OCI-LY1 (cell line): ENCODE data around the gene ARID5A.

ENCODE experiments used
- H2AFZ ChIP-seq: fragments of 200-600 bp; sonication (generic), shearing (Covaris generic); 2 replicates; pipeline ENCODE4 v1.6.0; 2014; ENCODE audit warnings: antibody characterized with exemption, mild to moderate bottlenecking, low read length
- H3F3A ChIP-seq: fragments of 200-600 bp; sonication (generic), shearing (Covaris generic); 2 replicates; pipeline ENCODE4 v1.6.0; 2014; ENCODE audit warnings: mild to moderate bottlenecking, antibody characterized with exemption, low read length, moderate library complexity; ENCODE audit not compliant: insufficient read depth
- H3K27ac ChIP-seq: fragments of 200-600 bp; sonication (generic); 2 replicates; pipeline ENCODE4 v1.5.1; 2014; ENCODE audit warnings: low read length, mixed run types, mild to moderate bottlenecking, low read depth; ENCODE audit not compliant: poor library complexity, severe bottlenecking
- H3K27me3 ChIP-seq: fragments of 200-600 bp; sonication (generic); 2 replicates; pipeline ENCODE4 v1.6.0; 2014; ENCODE audit warnings: antibody characterized with exemption, mild to moderate bottlenecking, low read length, moderate library complexity; ENCODE audit not compliant: insufficient read depth
- H3K36me3 ChIP-seq: fragments of 200-600 bp; sonication (generic); 2 replicates; pipeline ENCODE4 v1.6.1; 2014; ENCODE audit warnings: mild to moderate bottlenecking, antibody characterized with exemption, low read length, moderate library complexity, mixed read lengths; ENCODE audit not compliant: insufficient read depth
- H3K4me1 ChIP-seq: fragments of 200-600 bp; sonication (generic); 2 replicates; pipeline ENCODE4 v1.5.1; 2014; ENCODE audit warnings: mild to moderate bottlenecking, low read length, moderate library complexity; ENCODE audit not compliant: insufficient read depth, severe bottlenecking
- H3K4me2 ChIP-seq: fragments of 200-600 bp; sonication (generic), shearing (Covaris generic); 2 replicates; pipeline ENCODE4 v1.6.1; 2014; ENCODE audit warnings: low read length
- H3K4me3 ChIP-seq: fragments of 200-600 bp; sonication (generic); 2 replicates; pipeline ENCODE4 v1.5.1; 2014; ENCODE audit warnings: low read length, low read depth, mild to moderate bottlenecking, mixed read lengths; ENCODE audit not compliant: poor library complexity, severe bottlenecking
- H3K79me2 ChIP-seq: fragments of 200-600 bp; shearing (Covaris generic); 2 replicates; pipeline ENCODE4 v1.6.1; 2016; ENCODE audit warnings: mixed run types, low read length, mixed read lengths; ENCODE audit not compliant: insufficient read depth
- H3K9ac ChIP-seq: fragments of 200-600 bp; sonication (generic), shearing (Covaris generic); 2 replicates; pipeline ENCODE4 v1.6.1; 2014; ENCODE audit warnings: mild to moderate bottlenecking, low read length, mixed read lengths
- H3K9me2 ChIP-seq: fragments of 200-600 bp; sonication (generic), shearing (Covaris generic); 2 replicates; pipeline ENCODE4 v1.6.1; 2014; ENCODE audit warnings: low read depth, mild to moderate bottlenecking, low read length, mixed read lengths
- H3K9me3 ChIP-seq: fragments of 200-600 bp; shearing (Covaris generic); 2 replicates; pipeline ENCODE4 v1.6.1; 2014; ENCODE audit warnings: low read length, mixed read lengths
- H4K20me1 ChIP-seq: fragments of 200-600 bp; sonication (generic), shearing (Covaris generic); 2 replicates; pipeline ENCODE4 v1.6.0; 2016; ENCODE audit warnings: mild to moderate bottlenecking, low read length; ENCODE audit not compliant: insufficient read depth
- CTCF ChIP-seq: fragments of 200-600 bp; sonication (generic), shearing (Covaris generic); IDR thresholded peaks from 2 replicates; pipeline ENCODE4 v1.5.1; 2017; ENCODE audit warnings: mild to moderate bottlenecking, antibody characterized with exemption, low read length, moderate library complexity, mixed read lengths
- EZH2 ChIP-seq: fragments of 200-600 bp; sonication (generic), shearing (Covaris generic); IDR thresholded peaks from 2 replicates; pipeline ENCODE4 v1.8.0; 2017; ENCODE audit warnings: borderline replicate concordance, mixed run types, mild to moderate bottlenecking, antibody characterized with exemption, low read length, moderate library complexity, mixed read lengths

ARID5A gene

GRCh38 chr2:96594282-96594681 lies 57.7 kb downstream of the ARID5A start:
- Histone ChIP-seq H3K9me3 (no peaks in the 10 kb centered on the region), H3F3A (no peaks in the 10 kb centered on the region), H3K4me1 (no peaks in the 10 kb centered on the region), H2AFZ (no peak overlapping the region), H3K36me3 (peaks cover 70% of the 10 kb centered on the region), H3K79me2 (no peaks in the 10 kb centered on the region), H3K9ac (no peak overlapping the region), H3K4me2 (no peak overlapping the region), H3K27ac (no peak overlapping the region), H3K4me3 (no peak overlapping the region), H3K9me2 (no peaks in the 10 kb centered on the region), H3K27me3 (no peaks in the 10 kb centered on the region), H4K20me1 (no peaks in the 10 kb centered on the region)
- TF ChIP-seq CTCF: no peak
- no peak for TF ChIP-seq EZH2

GRCh38 chr2:96594691-96595152 lies 58.2 kb downstream of the ARID5A start:
- H3K4me3 ChIP-seq: no peak overlapping the region
- no peak overlapping the region for H3K4me2 ChIP-seq
- no peak overlapping the region for H2AFZ ChIP-seq
- H4K20me1 ChIP-seq: no peaks in the 10 kb centered on the region
- TF ChIP-seq EZH2: no peak
- TF ChIP-seq CTCF: no peak
- H3K4me1 ChIP-seq: no peaks in the 10 kb centered on the region
- no peaks in the 10 kb centered on the region for H3K79me2 ChIP-seq
- no peaks in the 10 kb centered on the region for H3K9me3 ChIP-seq
- no peaks in the 10 kb centered on the region for H3F3A ChIP-seq
- no peak overlapping the region for H3K9ac ChIP-seq
- peaks cover 74% of the 10 kb centered on the region for H3K36me3 ChIP-seq
- H3K9me2 ChIP-seq: no peaks in the 10 kb centered on the region
- no peaks in the 10 kb centered on the region for H3K27me3 ChIP-seq
- H3K27ac ChIP-seq: no peak overlapping the region

GRCh38 chr2:96596596-96596995 lies 60.0 kb downstream of the ARID5A start:
- no peak for TF ChIP-seq CTCF
- TF ChIP-seq EZH2: no peak
- H3K27ac ChIP-seq: no peak overlapping the region
- H3K9me3 ChIP-seq: no peaks in the 10 kb centered on the region
- H3K79me2 ChIP-seq: no peaks in the 10 kb centered on the region
- no peak overlapping the region for H3K9ac ChIP-seq
- H3K4me1 ChIP-seq: no peaks in the 10 kb centered on the region
- H3K4me3 ChIP-seq: no peak overlapping the region
- H3K4me2 ChIP-seq: no peak overlapping the region
- H3K36me3 ChIP-seq: peaks cover 91% of the 10 kb centered on the region
- H4K20me1 ChIP-seq: no peaks in the 10 kb centered on the region
- H3F3A ChIP-seq: no peaks in the 10 kb centered on the region
- no peaks in the 10 kb centered on the region for H3K9me2 ChIP-seq
- H3K27me3 ChIP-seq: no peaks in the 10 kb centered on the region
- no peak overlapping the region for H2AFZ ChIP-seq
